Measurements from ENCODE around the gene KLRD1.

GRCh38 chr12:10358969-10359368, 51.3 kb downstream of the KLRD1 start:
- TF ChIP-seq, protein P1, sequence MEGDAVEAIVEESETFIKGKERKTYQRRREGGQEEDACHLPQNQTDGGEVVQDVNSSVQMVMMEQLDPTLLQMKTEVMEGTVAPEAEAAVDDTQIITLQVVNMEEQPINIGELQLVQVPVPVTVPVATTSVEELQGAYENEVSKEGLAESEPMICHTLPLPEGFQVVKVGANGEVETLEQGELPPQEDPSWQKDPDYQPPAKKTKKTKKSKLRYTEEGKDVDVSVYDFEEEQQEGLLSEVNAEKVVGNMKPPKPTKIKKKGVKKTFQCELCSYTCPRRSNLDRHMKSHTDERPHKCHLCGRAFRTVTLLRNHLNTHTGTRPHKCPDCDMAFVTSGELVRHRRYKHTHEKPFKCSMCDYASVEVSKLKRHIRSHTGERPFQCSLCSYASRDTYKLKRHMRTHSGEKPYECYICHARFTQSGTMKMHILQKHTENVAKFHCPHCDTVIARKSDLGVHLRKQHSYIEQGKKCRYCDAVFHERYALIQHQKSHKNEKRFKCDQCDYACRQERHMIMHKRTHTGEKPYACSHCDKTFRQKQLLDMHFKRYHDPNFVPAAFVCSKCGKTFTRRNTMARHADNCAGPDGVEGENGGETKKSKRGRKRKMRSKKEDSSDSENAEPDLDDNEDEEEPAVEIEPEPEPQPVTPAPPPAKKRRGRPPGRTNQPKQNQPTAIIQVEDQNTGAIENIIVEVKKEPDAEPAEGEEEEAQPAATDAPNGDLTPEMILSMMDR (IDR thresholded peaks at IDR 0.05; ENCODE audit: poor library complexity) = no peak
- no peak for TF ChIP-seq EZH2 (IDR thresholded peaks at IDR 0.05; ENCODE audit: borderline replicate concordance)
- TF ChIP-seq EZH2phosphoT487 (IDR thresholded peaks at IDR 0.05; ENCODE audit: low read depth, severe bottlenecking, unreplicated experiment) = no peak
